Glutamatergic neuron (in vitro differentiated cells): ENCODE measurements around the gene DESI2. TPM values are rescaled to one million over a fixed set of nuclear protein-coding genes. Genes with fewer than 3 reads are reported as not detected.

Source experiments
- DNase-seq: peaks from one replicate; pipeline ENCODE4 v3.0.0; 2022
- H3K27ac Mint-ChIP-seq: one replicate; pipeline ENCODE4 v1.8.0; 2020; ENCODE audit warnings: mild to moderate bottlenecking, mixed read lengths, inconsistent platforms; ENCODE audit not compliant: unreplicated experiment
- H3K27me3 Mint-ChIP-seq: one replicate; pipeline ENCODE4 v1.8.0; 2020; ENCODE audit warnings: mild to moderate bottlenecking, moderate library complexity, mixed read lengths, inconsistent platforms; ENCODE audit not compliant: unreplicated experiment
- H3K36me3 Mint-ChIP-seq: one replicate; pipeline ENCODE4 v1.8.0; 2020; ENCODE audit warnings: mild to moderate bottlenecking, mixed read lengths, inconsistent platforms; ENCODE audit not compliant: unreplicated experiment
- H3K4me1 Mint-ChIP-seq: one replicate; pipeline ENCODE4 v1.8.0; 2020; ENCODE audit warnings: mild to moderate bottlenecking, low read depth, mixed read lengths, inconsistent platforms; ENCODE audit not compliant: unreplicated experiment
- H3K4me3 Mint-ChIP-seq: one replicate; pipeline ENCODE4 v1.8.0; 2020; ENCODE audit warnings: mild to moderate bottlenecking, mixed read lengths, inconsistent platforms; ENCODE audit not compliant: unreplicated experiment
- H3K9me3 Mint-ChIP-seq: one replicate; pipeline ENCODE4 v1.8.0; 2020; ENCODE audit warnings: mild to moderate bottlenecking, moderate library complexity, mixed read lengths, inconsistent platforms; ENCODE audit not compliant: unreplicated experiment
- CTCF ChIP-seq: fragments of 200-600 bp; sonication (generic); IDR thresholded peaks from one replicate; pipeline ENCODE4 v1.5.0; 2021; ENCODE audit not compliant: partially characterized antibody, unreplicated experiment
- total RNA-seq: library from RNA; stranded (reverse); fragmentation: NEBNext Ultra II Directional; extraction: Animal tissue kit (Norgen Biotek cat#: 25700); gene quantifications from one replicate; pipeline ENCODE4 v1.2.1, GENCODE V29; 2021; ENCODE audit not compliant: unreplicated experiment

DESI2 gene
- total RNA-seq, 1 donor from 2014 or later, result 25.9 TPM

GRCh38 chr1:244704107-244704506, 51.2 kb downstream of the DESI2 start:
- H3K9me3 Mint-ChIP-seq, result no peaks in the 10 kb centered on the region
- H3K4me3 Mint-ChIP-seq, result peak overlapping the region; percentile 50
- H3K27ac Mint-ChIP-seq, result no peak overlapping the region
- peaks cover 9% of the 10 kb centered on the region for H3K4me1 Mint-ChIP-seq
- H3K27me3 Mint-ChIP-seq, result no peaks in the 10 kb centered on the region
- TF ChIP-seq CTCF, result no peak
- H3K36me3 Mint-ChIP-seq, result peaks cover 17% of the 10 kb centered on the region
- no peak for DNase-seq

GRCh38 chr1:244705261-244706234, 52.6 kb downstream of the DESI2 start:
- peaks cover 9% of the 10 kb centered on the region for H3K36me3 Mint-ChIP-seq
- no peak for TF ChIP-seq CTCF
- H3K9me3 Mint-ChIP-seq, result no peaks in the 10 kb centered on the region
- H3K27ac Mint-ChIP-seq, result no peak overlapping the region
- H3K4me3 Mint-ChIP-seq, result no peak overlapping the region
- H3K4me1 Mint-ChIP-seq, result peaks cover 9% of the 10 kb centered on the region
- no peak for DNase-seq
- H3K27me3 Mint-ChIP-seq, result no peaks in the 10 kb centered on the region

GRCh38 chr1:244709076-244709475, 56.1 kb downstream of the DESI2 start:
- no peak for DNase-seq
- Mint-ChIP-seq H3K4me1 (peaks cover 11% of the 10 kb centered on the region), H3K27me3 (peaks cover 4% of the 10 kb centered on the region), H3K36me3 (no peaks in the 10 kb centered on the region), H3K4me3 (no peak overlapping the region), H3K27ac (no peak overlapping the region), H3K9me3 (no peaks in the 10 kb centered on the region)
- TF ChIP-seq CTCF, result no peak

GRCh38 chr1:244709476-244710368, 56.8 kb downstream of the DESI2 start:
- DNase-seq, result no peak
- peaks cover 4% of the 10 kb centered on the region for H3K27me3 Mint-ChIP-seq
- no peak overlapping the region for H3K4me3 Mint-ChIP-seq
- H3K36me3 Mint-ChIP-seq, result no peaks in the 10 kb centered on the region
- no peaks in the 10 kb centered on the region for H3K9me3 Mint-ChIP-seq
- peaks cover 11% of the 10 kb centered on the region for H3K4me1 Mint-ChIP-seq
- no peak for TF ChIP-seq CTCF
- H3K27ac Mint-ChIP-seq, result no peak overlapping the region
